Cerebellar nuclear complex (tissue), 1 donor: ENCODE results near the gene NAA50.
A peak's percentile ranks its signal among the peaks of the same experiment; 100 is the strongest.

Source experiments
- DNase-seq, 2 experiments: peaks; one replicate each; lab custom pipeline; 2025; lab: John Stamatoyannopoulos, UW

The NAA50 gene

GRCh38 chr3:113745756-113746547, at the start of gene NAA50:
TSS of gene NAA50 (minus strand) at chr3:113746249. CDS start at chr3:113745949, 300 bp downstream.
- peak; percentile 39 to 59 for DNase-seq

- no peak for DNase-seq
Measured at GRCh38 chr3:113795693-113796092, 49.6 kb upstream of the NAA50 start.

- DNase-seq: no peak
Measured at GRCh38 chr3:113794526-113794925, 48.5 kb upstream of the NAA50 start.

DNA sequence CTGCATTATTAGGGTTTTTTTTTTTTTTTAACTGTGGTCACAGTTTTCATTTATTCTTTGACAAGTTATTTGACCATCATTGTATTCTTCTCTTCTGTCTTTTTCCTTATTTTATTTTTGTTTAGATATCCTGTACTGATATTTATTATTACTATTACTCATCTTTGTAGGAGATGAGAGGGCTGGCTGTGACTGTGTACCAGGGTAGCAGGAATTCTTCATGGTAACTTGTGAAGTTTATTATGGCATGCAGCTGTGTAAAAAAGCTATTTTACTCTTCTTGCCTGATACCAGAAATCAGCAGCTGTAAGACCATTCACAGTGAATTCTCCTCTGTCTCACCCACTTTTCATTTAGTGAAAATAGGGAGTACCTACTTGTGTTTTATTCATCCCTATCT, 45.3 kb upstream of the NAA50 start:
- no peak for DNase-seq

- no peak for DNase-seq
Measured at GRCh38 chr3:113783980-113784379, 37.9 kb upstream of the NAA50 start.

GRCh38 chr3:113783463-113783862, 37.4 kb upstream of the NAA50 start:
- DNase-seq: no peak

DNA sequence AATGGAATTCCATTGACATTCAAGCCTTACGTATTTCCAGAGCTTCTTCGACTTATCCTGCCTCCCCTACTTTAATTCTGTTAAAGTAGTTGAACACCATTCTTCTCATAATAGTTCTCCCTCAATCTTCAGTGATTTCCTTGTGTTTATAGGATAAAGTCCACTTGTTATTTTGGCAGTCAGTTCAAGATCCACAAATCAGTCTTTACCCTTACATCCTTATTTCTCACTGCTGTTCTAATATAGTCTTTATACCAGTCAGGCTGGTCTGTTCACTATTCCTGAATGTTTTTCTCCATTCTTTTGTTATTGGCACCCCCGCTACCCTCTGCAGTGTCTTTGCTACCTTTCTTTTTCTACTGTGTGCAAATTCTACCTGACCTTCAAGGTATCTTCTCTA, 30.5 kb upstream of the NAA50 start:
- DNase-seq: no peak

- DNase-seq: no peak
Measured at GRCh38 chr3:113775516-113775915, 29.5 kb upstream of the NAA50 start.

DNA sequence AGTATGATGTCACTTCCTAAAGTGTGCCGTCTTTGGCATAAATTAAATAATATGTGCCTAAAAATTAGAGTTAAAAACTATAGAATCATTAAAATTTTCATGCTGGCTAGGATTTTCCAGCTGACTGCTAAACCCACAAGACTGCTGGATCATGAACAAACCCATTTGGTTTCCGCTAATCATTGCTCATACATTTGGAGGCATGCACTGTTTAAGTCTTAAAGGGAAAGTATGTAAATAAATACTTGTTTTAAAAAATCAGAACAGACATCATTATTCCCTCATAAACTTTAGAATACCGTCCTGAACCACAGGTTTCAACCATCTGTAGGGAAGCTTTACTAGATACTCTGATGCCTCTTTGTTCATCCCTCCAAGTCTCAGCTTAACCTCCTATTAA, 27.3 kb upstream of the NAA50 start:
- DNase-seq: no peak

- DNase-seq: no peak
Measured at GRCh38 chr3:113771993-113772392, 25.9 kb upstream of the NAA50 start.

DNA sequence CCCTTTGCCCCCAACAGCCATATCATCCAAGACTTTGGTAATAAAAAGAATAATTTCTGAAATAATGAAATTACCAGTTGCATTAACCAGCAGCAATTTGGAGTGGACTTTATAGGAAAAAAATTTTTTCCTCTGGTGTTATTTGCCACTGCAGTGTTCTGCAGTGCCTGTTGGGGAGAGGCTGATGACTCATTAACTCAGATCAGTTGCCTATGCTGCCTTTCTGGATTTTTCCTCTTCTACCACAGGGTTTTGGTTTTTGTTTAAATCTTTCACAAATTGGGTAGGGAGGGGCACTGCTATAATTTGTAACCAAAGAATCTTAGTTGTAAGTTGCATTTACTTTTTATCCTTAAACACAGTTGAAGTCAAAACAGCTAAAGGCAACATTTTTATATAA, 23.5 kb upstream of the NAA50 start:
- DNase-seq: no peak

DNA sequence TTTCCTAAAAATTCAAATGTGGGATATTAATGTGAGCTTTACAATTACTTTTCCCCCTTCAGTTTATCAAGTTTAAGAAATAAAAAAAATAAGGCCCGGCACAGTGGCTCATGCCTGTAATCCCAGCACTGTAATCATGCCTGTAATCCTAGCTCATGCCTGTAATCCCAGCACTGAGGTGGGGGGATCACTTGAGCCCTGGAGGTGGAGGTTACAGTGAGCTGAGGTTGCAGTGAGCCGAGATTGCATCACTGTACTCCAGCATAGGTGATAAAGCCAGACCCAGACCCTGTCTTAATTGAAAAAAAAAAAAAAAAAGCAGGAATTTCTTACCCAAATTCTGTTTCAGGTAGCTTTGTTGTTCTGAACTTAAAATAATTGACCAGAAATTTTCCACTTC, 18.6 kb upstream of the NAA50 start:
- DNase-seq: no peak

GRCh38 chr3:113758389-113759024, 12.5 kb upstream of the NAA50 start:
- DNase-seq: no peak

- no peak for DNase-seq
Measured at GRCh38 chr3:113754494-113755159, 8.6 kb upstream of the NAA50 start.

- no peak for DNase-seq
Measured at GRCh38 chr3:113753376-113753985, 7.4 kb upstream of the NAA50 start.

GRCh38 chr3:113751141-113751540, 5.1 kb upstream of the NAA50 start:
- no peak for DNase-seq

GRCh38 chr3:113747283-113748046, 1.4 kb upstream of the NAA50 start:
- no peak for DNase-seq

DNA sequence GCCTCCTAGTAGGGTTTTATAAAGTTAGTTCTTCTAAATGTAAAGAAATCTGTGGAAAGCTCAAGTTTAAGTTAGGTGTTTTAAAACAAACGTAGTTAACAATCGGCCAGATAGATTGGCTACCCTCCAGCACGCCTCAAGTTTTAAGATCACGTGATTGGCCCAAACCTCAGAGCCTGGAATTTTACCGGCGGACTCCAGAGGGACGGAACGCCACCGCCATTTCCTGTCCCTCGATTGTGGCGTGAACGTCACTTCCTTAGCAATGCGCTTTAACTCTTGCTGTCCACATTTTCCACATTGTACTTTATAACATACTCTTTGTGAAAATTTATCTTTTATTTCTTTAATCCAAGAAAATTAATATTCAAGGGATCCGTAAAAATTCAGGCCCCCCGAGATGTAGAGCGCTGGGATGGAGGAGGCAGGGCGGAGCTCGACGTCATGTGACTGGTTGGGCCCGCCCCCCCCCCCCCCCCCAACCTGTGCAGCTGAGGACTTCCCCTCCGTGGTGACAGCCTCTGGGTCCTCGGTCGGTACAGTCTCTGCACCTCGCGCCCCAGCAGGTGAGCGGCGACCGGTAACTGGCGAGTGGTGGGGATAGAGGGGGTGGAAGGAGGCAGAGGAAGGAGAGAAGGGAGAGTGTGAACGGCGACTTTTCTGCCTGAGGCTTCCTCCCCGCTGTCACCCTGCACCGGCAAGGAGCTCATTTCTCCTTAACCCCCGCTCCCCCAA, 666 bp upstream of the NAA50 start, which contains the start of gene ATP6V1A:
ATP6V1A (plus strand) TSS at position 488 of the 735 bp plus-strand sequence. CDS start 31,719 bp downstream, outside the sequence.
- DNase-seq: peak; percentile 20 to 94

DNA sequence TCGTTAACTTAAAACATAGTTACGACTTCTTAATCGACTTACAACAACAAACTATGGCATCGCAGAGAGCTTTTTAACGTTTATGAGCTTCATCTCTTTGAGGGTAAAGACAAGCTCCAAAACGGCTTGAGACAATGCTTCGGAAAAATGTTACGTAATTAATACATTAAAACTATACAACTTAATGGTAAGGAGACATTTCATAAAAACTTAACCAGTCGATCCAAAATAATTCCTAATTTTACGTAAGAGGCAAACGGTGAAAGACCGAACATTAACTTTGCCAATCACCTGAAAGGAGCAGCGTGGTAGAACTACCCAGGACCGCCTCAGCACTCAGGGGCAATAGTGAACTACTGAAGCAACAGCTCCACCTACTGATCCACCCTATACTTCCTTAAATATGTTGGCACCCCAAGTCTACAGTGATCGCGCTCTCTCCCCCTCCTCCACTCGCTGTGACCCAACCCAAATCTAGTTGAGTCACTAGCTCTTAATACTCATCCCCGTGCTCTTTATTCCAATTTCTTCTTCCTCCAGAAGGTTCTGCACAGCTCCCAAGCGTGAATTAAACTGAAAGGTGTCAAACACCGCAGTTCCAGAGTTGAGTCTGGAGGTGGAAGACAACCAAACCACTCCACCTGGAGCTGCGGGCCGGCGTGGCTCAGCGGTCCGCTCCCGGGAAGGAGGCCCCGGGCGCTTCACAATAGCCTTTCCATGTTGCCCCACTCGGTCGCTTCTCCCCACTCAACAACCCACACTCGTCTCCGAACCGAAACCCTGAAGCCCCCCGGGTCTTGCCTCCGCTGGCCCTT, 901 bp downstream of the NAA50 start:
- DNase-seq: no peak

- DNase-seq: no peak
Measured at GRCh38 chr3:113743006-113743630, 2.9 kb downstream of the NAA50 start.
